Neural progenitor cell (in vitro differentiated cells): Measurements from ENCODE around the gene CREB3L4. TPM values are rescaled to one million over a fixed set of nuclear protein-coding genes. Genes with fewer than 3 reads are reported as not detected.
A peak's percentile ranks its signal among the peaks of the same experiment; 100 is the strongest.
"Not testable (repeated sequence)": the region's sequence is repeated elsewhere in the genome, so short reads cannot be mapped to it uniquely, and the experiment has no call there.

Experiments
- DNase-seq: peaks from one replicate; pipeline ENCODE4 v3.0.0-alpha.2; 2016; ENCODE audit warnings: low spot score
- H2AFZ ChIP-seq: fragments of 200-600 bp; sonication (generic); replicated peaks from 2 replicates; pipeline ENCODE4 v1.6.1; 2016; ENCODE audit warnings: antibody characterized with exemption
- H3F3A ChIP-seq: fragments of 200-600 bp; sonication (generic); 2 replicates; pipeline ENCODE4 v1.6.1; 2016; ENCODE audit warnings: antibody characterized with exemption, low read depth
- H3K27ac ChIP-seq: fragments of 200-600 bp; sonication (generic); 2 replicates; pipeline ENCODE4 v1.5.1; 2016; ENCODE audit warnings: mild to moderate bottlenecking
- H3K27me3 ChIP-seq: fragments of 200-600 bp; sonication (generic); 2 replicates; pipeline ENCODE4 v1.6.1; 2016; ENCODE audit warnings: mild to moderate bottlenecking, moderate library complexity
- H3K36me3 ChIP-seq: fragments of 200-600 bp; sonication (generic); 2 replicates; pipeline ENCODE4 v1.5.1; 2016
- H3K4me1 ChIP-seq: fragments of 200-600 bp; sonication (generic); 2 replicates; pipeline ENCODE4 v1.6.1; 2016; ENCODE audit warnings: mixed run types
- H3K4me2 ChIP-seq: fragments of 200-600 bp; sonication (generic); 2 replicates; pipeline ENCODE4 v1.6.1; 2016
- H3K4me3 ChIP-seq: fragments of 200-600 bp; sonication (generic); 2 replicates; pipeline ENCODE4 v1.5.1; 2016
- H3K79me2 ChIP-seq: fragments of 200-600 bp; sonication (generic); 2 replicates; pipeline ENCODE4 v1.6.1; 2016; ENCODE audit warnings: low read depth
- H3K9ac ChIP-seq: fragments of 200-600 bp; sonication (generic); 2 replicates; pipeline ENCODE4 v1.6.1; 2016
- H3K9me3 ChIP-seq: fragments of 200-600 bp; sonication (generic); 2 replicates; pipeline ENCODE4 v1.5.1; 2016; ENCODE audit warnings: low read depth
- H4K20me1 ChIP-seq: fragments of 200-600 bp; sonication (generic); 2 replicates; pipeline ENCODE4 v1.6.1; 2016; ENCODE audit warnings: low read depth
- H3K27ac Mint-ChIP-seq: 3 replicates; pipeline ENCODE4 v1.8.0; 2021; ENCODE audit warnings: mixed read lengths
- H3K27me3 Mint-ChIP-seq: 2 replicates; pipeline ENCODE4 v1.8.0; 2022; ENCODE audit warnings: low read depth, mild to moderate bottlenecking, inconsistent platforms, moderate library complexity, mixed read lengths; ENCODE audit not compliant: insufficient read depth
- H3K36me3 Mint-ChIP-seq: 3 replicates; pipeline ENCODE4 v1.8.0; 2021; ENCODE audit warnings: mixed read lengths
- H3K4me1 Mint-ChIP-seq: 3 replicates; pipeline ENCODE4 v1.8.0; 2021; ENCODE audit warnings: mixed read lengths
- H3K4me3 Mint-ChIP-seq: 3 replicates; pipeline ENCODE4 v1.8.0; 2021; ENCODE audit warnings: mild to moderate bottlenecking, moderate library complexity, mixed read lengths
- H3K9me3 Mint-ChIP-seq: 3 replicates; pipeline ENCODE4 v1.8.0; 2020; ENCODE audit warnings: mixed read lengths
- CTCF ChIP-seq: fragments of 200-600 bp; sonication (generic); IDR thresholded peaks from 2 replicates; pipeline ENCODE4 v1.5.1; 2017; ENCODE audit warnings: antibody characterized with exemption, mild to moderate bottlenecking
- EZH2 ChIP-seq: fragments of 200-600 bp; sonication (generic); IDR thresholded peaks from 2 replicates; pipeline ENCODE4 v1.6.1; 2017; ENCODE audit warnings: antibody characterized with exemption, mild to moderate bottlenecking, moderate library complexity
- EZH2phosphoT487 ChIP-seq: fragments of 200-600 bp; sonication (generic); IDR thresholded peaks from 2 replicates; pipeline ENCODE4 v1.6.1; 2017; ENCODE audit warnings: antibody characterized with exemption
- total RNA-seq: library from RNA; depleted of rRNA; stranded (reverse); fragments of >200 nt; gene quantifications from 2 replicates; pipeline ENCODE4 v1.2.3, GENCODE V29; 2015; ENCODE audit warnings: low replicate concordance

CREB3L4 gene
- total RNA-seq, 1 donor from 2014 or later, result 33.8 TPM

- H3K36me3 ChIP-seq, result peaks cover 14% of the 10 kb centered on the region
- H3K4me2 ChIP-seq, result peak overlapping the region; percentile 100
- peaks cover 18% of the 10 kb centered on the region for H4K20me1 ChIP-seq
- H3K9me3 Mint-ChIP-seq, result no peaks in the 10 kb centered on the region
- H3K27me3 Mint-ChIP-seq, result peaks cover 6% of the 10 kb centered on the region
- H3K27me3 ChIP-seq, result no peaks in the 10 kb centered on the region
- peaks cover 62% of the 10 kb centered on the region for H3F3A ChIP-seq
- no peak overlapping the region for H3K27ac Mint-ChIP-seq
- H3K4me3 ChIP-seq, result peak overlapping the region; percentile 87
- peaks cover 23% of the 10 kb centered on the region for H3K4me1 Mint-ChIP-seq
- peak overlapping the region; percentile 87 for H3K9ac ChIP-seq
- peaks cover 29% of the 10 kb centered on the region for H3K79me2 ChIP-seq
- TF ChIP-seq EZH2phosphoT487, result no peak
- TF ChIP-seq EZH2, result no peak
- TF ChIP-seq CTCF, result no peak
- H3K4me1 ChIP-seq, result peaks cover 14% of the 10 kb centered on the region
- H3K4me3 Mint-ChIP-seq, result peak overlapping the region; percentile 98
- no peaks in the 10 kb centered on the region for H3K9me3 ChIP-seq
- peak overlapping the region; percentile 34 for H3K27ac ChIP-seq
- H2AFZ ChIP-seq, result no peak overlapping the region
- no peak for DNase-seq
- peaks cover 30% of the 10 kb centered on the region for H3K36me3 Mint-ChIP-seq
Measured at GRCh38 chr1:153991806-153992205, 24.1 kb downstream of the CREB3L4 start.

GRCh38 chr1:153995202-153995601 lies 27.5 kb downstream of the CREB3L4 start:
- H3K9ac ChIP-seq, result no peak overlapping the region
- H3K27me3 ChIP-seq, result no peaks in the 10 kb centered on the region
- H3F3A ChIP-seq, result peaks cover 63% of the 10 kb centered on the region
- H3K27ac ChIP-seq, result no peak overlapping the region
- Mint-ChIP-seq H3K4me3 (no peak overlapping the region), H3K9me3 (no peaks in the 10 kb centered on the region), H3K27ac (no peak overlapping the region), H3K36me3 (peaks cover 30% of the 10 kb centered on the region), H3K27me3 (peaks cover 6% of the 10 kb centered on the region), H3K4me1 (peaks cover 20% of the 10 kb centered on the region)
- peaks cover 14% of the 10 kb centered on the region for H3K4me1 ChIP-seq
- H3K36me3 ChIP-seq, result peaks cover 14% of the 10 kb centered on the region
- H4K20me1 ChIP-seq, result peaks cover 18% of the 10 kb centered on the region
- no peaks in the 10 kb centered on the region for H3K9me3 ChIP-seq
- H3K4me3 ChIP-seq, result no peak overlapping the region
- peaks cover 29% of the 10 kb centered on the region for H3K79me2 ChIP-seq
- no peak overlapping the region for H3K4me2 ChIP-seq
- no peak overlapping the region for H2AFZ ChIP-seq
- TF ChIP-seq EZH2phosphoT487 (no peak), CTCF (no peak), EZH2 (no peak)
- no peak for DNase-seq

GRCh38 chr1:153995640-153996039 lies 27.9 kb downstream of the CREB3L4 start:
- no peak overlapping the region for H3K4me2 ChIP-seq
- peaks cover 18% of the 10 kb centered on the region for H4K20me1 ChIP-seq
- Mint-ChIP-seq H3K4me3 (no peak overlapping the region), H3K9me3 (no peaks in the 10 kb centered on the region), H3K4me1 (peaks cover 16% of the 10 kb centered on the region), H3K36me3 (peaks cover 27% of the 10 kb centered on the region), H3K27me3 (peaks cover 5% of the 10 kb centered on the region), H3K27ac (no peak overlapping the region)
- no peak overlapping the region for H3K27ac ChIP-seq
- peaks cover 14% of the 10 kb centered on the region for H3K36me3 ChIP-seq
- no peak overlapping the region for H2AFZ ChIP-seq
- H3K4me1 ChIP-seq, result peaks cover 14% of the 10 kb centered on the region
- no peak overlapping the region for H3K9ac ChIP-seq
- H3K4me3 ChIP-seq, result no peak overlapping the region
- H3F3A ChIP-seq, result peaks cover 63% of the 10 kb centered on the region
- H3K27me3 ChIP-seq, result no peaks in the 10 kb centered on the region
- peaks cover 28% of the 10 kb centered on the region for H3K79me2 ChIP-seq
- TF ChIP-seq EZH2 (no peak), CTCF (no peak), EZH2phosphoT487 (no peak)
- no peak for DNase-seq
- no peaks in the 10 kb centered on the region for H3K9me3 ChIP-seq

GRCh38 chr1:153996882-153997281 lies 29.2 kb downstream of the CREB3L4 start:
- peaks cover 52% of the 10 kb centered on the region for H3F3A ChIP-seq

More at GRCh38 chr1:153996882-153997281, 29.2 kb downstream of the CREB3L4 start:
- not testable (repeated sequence) for H3K9me3 Mint-ChIP-seq, H3K4me1 Mint-ChIP-seq, H3K27me3 Mint-ChIP-seq, H3K27ac ChIP-seq, H2AFZ ChIP-seq, H3K27ac Mint-ChIP-seq, H3K27me3 ChIP-seq, H3K4me1 ChIP-seq, H3K4me2 ChIP-seq, H4K20me1 ChIP-seq, DNase-seq, H3K4me3 Mint-ChIP-seq, H3K4me3 ChIP-seq, H3K9me3 ChIP-seq, H3K9ac ChIP-seq
- H3K79me2 ChIP-seq, result peaks cover 16% of the 10 kb centered on the region
- peaks cover 18% of the 10 kb centered on the region for H3K36me3 Mint-ChIP-seq
- peaks cover 11% of the 10 kb centered on the region for H3K36me3 ChIP-seq
